HepG2 (cell line): Measurements from ENCODE around the gene INO80B. TPM values are rescaled to one million over a fixed set of nuclear protein-coding genes. Genes with fewer than 3 reads are reported as not detected.
A peak's percentile ranks its signal among the peaks of the same experiment; 100 is the strongest.

Experiments
- ATAC-seq: fragments of 200-7000 bp; cut with Tn5 transposase; 3 replicates; pipeline ENCODE4 v1.9.1; 2020; ENCODE audit warnings: mild to moderate bottlenecking, moderate library complexity
- BruUV-seq: library from RNA; stranded (reverse); fragments of 400-500 nt; replicated peaks from 2 replicates; lab custom pipeline; 2021; lab: Mats Ljungman, UMichigan
- CTCF ChIA-PET: fragments of 300-600 bp; formaldehyde crosslinking; extraction: SDS; loops from one replicate; lab custom pipeline; 2021; ENCODE audit warnings: low total read pairs, inconsistent platforms, low intra/inter-chr PET ratio; lab: Yijun Ruan, JAX
- POLR2A ChIA-PET: fragments of 350-600 bp; sonication (Branson Sonifier 250); formaldehyde crosslinking; loops from one replicate; lab custom pipeline; 2020; ENCODE audit warnings: antibody characterized with exemption, inconsistent platforms; lab: Yijun Ruan, JAX
- DNase-seq: peaks from one replicate; pipeline ENCODE4 v3.0.0-alpha.2; 2015; ENCODE audit warnings: low spot score
- FAIRE-seq: peaks from 3 replicates; lab custom pipeline; 2011; peaks lifted over from hg19 to GRCh38; lab: Jason Lieb, UNC
- H2AFZ ChIP-seq: one replicate; pipeline ENCODE4 v1.6.1; 2011; ENCODE audit warnings: low read length, inconsistent platforms
- H3K27ac ChIP-seq: fragments of 300-600 bp; 3 replicates; pipeline ENCODE4 v1.8.0; 2011; ENCODE audit warnings: mixed run types, mild to moderate bottlenecking, mixed read lengths, low read length, inconsistent platforms; ENCODE audit not compliant: insufficient read depth; ENCODE audit errors: extremely low read length
- H3K27me3 ChIP-seq, 2 experiments: fragments of 200-600 bp in 1 of 2; 2 replicates in 1 of 2; 3 replicates in 1 of 2; pipeline versions ENCODE4 v1.6.0 to v1.8.0; 2011; ENCODE audit warnings: low read length in 2 of 2, mild to moderate bottlenecking in 2 of 2, moderate library complexity in 2 of 2, inconsistent platforms in 1 of 2; ENCODE audit not compliant: insufficient read depth in 2 of 2, control insufficient read depth in 1 of 2
- H3K36me3 ChIP-seq, 2 experiments: fragments of 200-600 bp in 1 of 2; replicated peaks in 1 of 2; 2 replicates in 1 of 2; 3 replicates in 1 of 2; pipeline versions ENCODE4 v1.5.1 to v1.8.0; 2011; ENCODE audit warnings: low read length in 2 of 2, inconsistent platforms in 1 of 2; ENCODE audit not compliant: insufficient read depth in 2 of 2, control insufficient read depth in 1 of 2
- H3K4me1 ChIP-seq: 2 replicates; pipeline ENCODE4 v1.5.1; 2012; ENCODE audit warnings: low read length, inconsistent platforms; ENCODE audit not compliant: insufficient read depth
- H3K4me2 ChIP-seq: 2 replicates; pipeline ENCODE4 v1.6.0; 2011; ENCODE audit warnings: low read depth, low read length, inconsistent platforms
- H3K4me3 ChIP-seq, 3 experiments: fragments of 200-600 bp in 1 of 3; sonication (generic), shearing (Covaris generic) in 1 of 3; replicated peaks in 1 of 3; 2 replicates each; pipeline ENCODE4 v1.5.1; 2011 to 2016; ENCODE audit warnings: low read length in 3 of 3, inconsistent platforms in 2 of 3, low read depth in 2 of 3, mild to moderate bottlenecking in 2 of 3, control low read depth in 1 of 3, mixed read lengths in 1 of 3; ENCODE audit not compliant: insufficient read depth in 1 of 3
- H3K79me2 ChIP-seq: one replicate; pipeline ENCODE4 v1.6.1; 2011; ENCODE audit warnings: low read length, inconsistent platforms; ENCODE audit not compliant: insufficient read depth
- H3K9ac ChIP-seq: 2 replicates; pipeline ENCODE4 v1.6.0; 2011; ENCODE audit warnings: mild to moderate bottlenecking, low read depth, low read length, inconsistent platforms; ENCODE audit not compliant: insufficient read depth
- H3K9me3 ChIP-seq: 2 replicates; pipeline ENCODE4 v1.5.1; 2012; ENCODE audit warnings: mild to moderate bottlenecking, low read length
- H4K20me1 ChIP-seq: 2 replicates; pipeline ENCODE4 v1.6.0; 2011; ENCODE audit warnings: inconsistent platforms, mild to moderate bottlenecking, low read length, moderate library complexity; ENCODE audit not compliant: insufficient read depth
- GLI4 ChIP-seq: sonication (generic); formaldehyde crosslinking; IDR thresholded peaks from 2 replicates; pipeline ENCODE4 v1.5.1; 2020; ENCODE audit warnings: missing genetic modification reagents, mild to moderate bottlenecking, moderate library complexity, borderline replicate concordance
- KLF12 ChIP-seq: sonication (generic); formaldehyde crosslinking; IDR thresholded peaks from 2 replicates; pipeline ENCODE4 v1.4.0; 2020; ENCODE audit warnings: missing genetic modification reagents, borderline replicate concordance
- MAFG ChIP-seq: sonication (generic); formaldehyde crosslinking; IDR thresholded peaks from 2 replicates; pipeline ENCODE4 v1.5.1; 2020; ENCODE audit warnings: mild to moderate bottlenecking, missing genetic modification reagents
- TEAD2 ChIP-seq: sonication (generic); formaldehyde crosslinking; IDR thresholded peaks from 2 replicates; pipeline ENCODE4 v1.9.0; 2021; ENCODE audit warnings: missing genetic modification reagents
- TSC22D2 ChIP-seq: sonication (generic); formaldehyde crosslinking; IDR thresholded peaks from 2 replicates; pipeline ENCODE4 v1.5.1; 2020; ENCODE audit warnings: missing genetic modification reagents, mild to moderate bottlenecking, borderline replicate concordance
- YEATS4 ChIP-seq: sonication (generic); formaldehyde crosslinking; IDR thresholded peaks from 2 replicates; pipeline ENCODE4 v1.4.0; 2020; ENCODE audit warnings: missing genetic modification reagents, borderline replicate concordance
- ZNF225 ChIP-seq: sonication (generic); formaldehyde crosslinking; IDR thresholded peaks from 2 replicates; pipeline ENCODE4 v1.4.0; 2020; ENCODE audit warnings: mild to moderate bottlenecking, missing genetic modification reagents
- ZNF557 ChIP-seq: sonication (generic); formaldehyde crosslinking; IDR thresholded peaks from 2 replicates; pipeline ENCODE4 v1.4.0; 2020; ENCODE audit warnings: missing genetic modification reagents
- WGBS: methylation state at CpG from one replicate; pipeline ENCODE4 v1.1.6; 2017; ENCODE audit warnings: low lambda C conversion rate; 5-methylcytosine and 5-hydroxymethylcytosine counted together
- in situ Hi-C: cut with HindIII; loops from 2 replicates; pipeline ENCODE4 v1.10.0; 2017; ENCODE audit warnings: low pct_unique_long_range_greater_than_20kb; ENCODE audit not compliant: extremely low pct_ligation_motif_present
- intact Hi-C: fragments of 100-400 bp; cut with micrococcal nuclease; formaldehyde crosslinking; loops from one replicate; pipeline ENCODE4 v1.10.0; 2022; ENCODE audit not compliant: unreplicated experiment
- polyA plus RNA-seq, 8 experiments: library from polyadenylated mRNA; depleted of rRNA in 3 of 8; stranded (reverse) in 7 of 8; unstranded in 1 of 8; fragments of >200 nt; fragmentation: Illumina TruSeq in 4 of 8; extraction: Trizol in 4 of 8; gene quantifications; 2 replicates each; pipeline versions ENCODE4 v1.2.1 to v1.2.3, GENCODE V29; 2011 to 2016; ENCODE audit warnings: low read depth in 4 of 8, missing spikeins in 1 of 8, mixed read lengths in 1 of 8; ENCODE audit not compliant: insufficient read depth in 1 of 8
- total RNA-seq, 5 experiments: library from RNA; depleted of rRNA; stranded (reverse); fragments of >200 nt; fragmentation: Illumina TruSeq; extraction: Trizol; gene quantifications; 2 replicates each; pipeline ENCODE4 v1.2.3, GENCODE V29; 2016; ENCODE audit warnings: low read depth in 1 of 5
- TF ChIP-seq, protein P1 (sequence below): sonication (generic); formaldehyde crosslinking; IDR thresholded peaks from 2 replicates; pipeline ENCODE4 v1.4.0; 2020; ENCODE audit warnings: missing genetic modification reagents
- TF ChIP-seq, protein P2 (sequence below): sonication (generic); formaldehyde crosslinking; IDR thresholded peaks from 2 replicates; pipeline ENCODE4 v1.4.0; 2020; ENCODE audit warnings: mild to moderate bottlenecking, missing genetic modification reagents
- TF ChIP-seq, protein P3 (sequence below): sonication (generic); formaldehyde crosslinking; conservative IDR thresholded peaks from 2 replicates; pipeline ENCODE4 v1.8.1; 2023; ENCODE audit warnings: missing genetic modification reagents
- TF ChIP-seq, protein P4 (sequence below): sonication (generic); formaldehyde crosslinking; IDR thresholded peaks from 2 replicates; pipeline ENCODE4 v1.8.0; 2022; ENCODE audit warnings: missing genetic modification reagents, mild to moderate bottlenecking, inconsistent platforms, borderline replicate concordance
- TF ChIP-seq, protein P5 (sequence below): sonication (generic); formaldehyde crosslinking; IDR thresholded peaks from 2 replicates; pipeline ENCODE4 v1.5.0; 2020; ENCODE audit warnings: missing genetic modification reagents

Gene INO80B
- total and polyA plus RNA-seq, 2 of the 13 experiments (the other 11 are each of a cell fraction or from before 2014, with no cell fraction given): 6.2 to 14.5 TPM

DNA sequence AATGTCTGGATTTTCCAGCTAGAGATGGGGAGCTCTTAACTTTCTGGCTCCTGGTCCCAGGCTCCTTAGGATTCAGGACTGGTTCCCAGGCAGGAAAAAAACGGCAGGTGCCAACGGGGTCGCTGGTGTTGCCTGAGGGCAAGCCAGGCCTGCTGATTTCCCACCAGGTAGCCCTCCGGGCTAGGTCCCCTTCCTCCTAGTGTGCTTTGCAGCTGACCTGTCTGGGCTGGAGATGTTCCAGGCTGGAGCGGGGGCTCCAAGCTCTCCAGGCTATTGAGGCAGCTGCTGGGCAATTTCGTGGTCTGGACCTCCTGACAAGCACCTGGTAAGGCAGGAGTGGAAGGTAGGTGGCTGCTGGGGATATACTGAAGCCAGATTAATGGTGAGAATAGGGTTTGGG lies 19.6 kb downstream of the INO80B start:
- FAIRE-seq (no peak), DNase-seq (no peak), ATAC-seq (no peak)
- in situ Hi-C loops: no loop called here
- POLR2A ChIA-PET: interaction anchor here (0.6 to 20.6 kb wide), 8 partner anchors 7 to 55 kb away, joined by 3 to 795 read pairs (median 6); partner anchors contain the start of genes AUP1, CCDC142, HTRA2 and INO80B
- Histone ChIP-seq H3K79me2 (peaks cover 12% of the 10 kb centered on the region), H4K20me1 (no peaks in the 10 kb centered on the region), H3K4me3 (no peak overlapping the region), H3K36me3 (peaks cover 7 to 23% of the 10 kb centered on the region in 2 experiments), H3K27me3 (no peaks in the 10 kb centered on the region; a peak in 1 of 5 replicates), H3K4me1 (peaks cover 56% of the 10 kb centered on the region), H3K4me2 (no peak overlapping the region), H3K9ac (no peak overlapping the region), H3K27ac (no peak overlapping the region), H3K9me3 (no peaks in the 10 kb centered on the region), H2AFZ (no peak overlapping the region)
- TF ChIP-seq, protein P1, sequence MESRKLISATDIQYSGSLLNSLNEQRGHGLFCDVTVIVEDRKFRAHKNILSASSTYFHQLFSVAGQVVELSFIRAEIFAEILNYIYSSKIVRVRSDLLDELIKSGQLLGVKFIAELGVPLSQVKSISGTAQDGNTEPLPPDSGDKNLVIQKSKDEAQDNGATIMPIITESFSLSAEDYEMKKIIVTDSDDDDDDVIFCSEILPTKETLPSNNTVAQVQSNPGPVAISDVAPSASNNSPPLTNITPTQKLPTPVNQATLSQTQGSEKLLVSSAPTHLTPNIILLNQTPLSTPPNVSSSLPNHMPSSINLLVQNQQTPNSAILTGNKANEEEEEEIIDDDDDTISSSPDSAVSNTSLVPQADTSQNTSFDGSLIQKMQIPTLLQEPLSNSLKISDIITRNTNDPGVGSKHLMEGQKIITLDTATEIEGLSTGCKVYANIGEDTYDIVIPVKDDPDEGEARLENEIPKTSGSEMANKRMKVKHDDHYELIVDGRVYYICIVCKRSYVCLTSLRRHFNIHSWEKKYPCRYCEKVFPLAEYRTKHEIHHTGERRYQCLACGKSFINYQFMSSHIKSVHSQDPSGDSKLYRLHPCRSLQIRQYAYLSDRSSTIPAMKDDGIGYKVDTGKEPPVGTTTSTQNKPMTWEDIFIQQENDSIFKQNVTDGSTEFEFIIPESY (CRISPR knock-in tag): no peak
- TF ChIP-seq YEATS4 (CRISPR knock-in tag) (no peak), TSC22D2 (CRISPR knock-in tag) (no peak), TEAD2 (CRISPR knock-in tag) (no peak), ZNF557 (CRISPR knock-in tag) (no peak), KLF12 (no peak), ZNF225 (no peak), GLI4 (no peak), MAFG (no peak)
- TF ChIP-seq, protein P2, sequence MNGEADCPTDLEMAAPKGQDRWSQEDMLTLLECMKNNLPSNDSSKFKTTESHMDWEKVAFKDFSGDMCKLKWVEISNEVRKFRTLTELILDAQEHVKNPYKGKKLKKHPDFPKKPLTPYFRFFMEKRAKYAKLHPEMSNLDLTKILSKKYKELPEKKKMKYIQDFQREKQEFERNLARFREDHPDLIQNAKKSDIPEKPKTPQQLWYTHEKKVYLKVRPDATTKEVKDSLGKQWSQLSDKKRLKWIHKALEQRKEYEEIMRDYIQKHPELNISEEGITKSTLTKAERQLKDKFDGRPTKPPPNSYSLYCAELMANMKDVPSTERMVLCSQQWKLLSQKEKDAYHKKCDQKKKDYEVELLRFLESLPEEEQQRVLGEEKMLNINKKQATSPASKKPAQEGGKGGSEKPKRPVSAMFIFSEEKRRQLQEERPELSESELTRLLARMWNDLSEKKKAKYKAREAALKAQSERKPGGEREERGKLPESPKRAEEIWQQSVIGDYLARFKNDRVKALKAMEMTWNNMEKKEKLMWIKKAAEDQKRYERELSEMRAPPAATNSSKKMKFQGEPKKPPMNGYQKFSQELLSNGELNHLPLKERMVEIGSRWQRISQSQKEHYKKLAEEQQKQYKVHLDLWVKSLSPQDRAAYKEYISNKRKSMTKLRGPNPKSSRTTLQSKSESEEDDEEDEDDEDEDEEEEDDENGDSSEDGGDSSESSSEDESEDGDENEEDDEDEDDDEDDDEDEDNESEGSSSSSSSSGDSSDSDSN: 0 out of 2 replicates have a peak, but pooled peaks have one; percentile 15
- TF ChIP-seq, protein P3, sequence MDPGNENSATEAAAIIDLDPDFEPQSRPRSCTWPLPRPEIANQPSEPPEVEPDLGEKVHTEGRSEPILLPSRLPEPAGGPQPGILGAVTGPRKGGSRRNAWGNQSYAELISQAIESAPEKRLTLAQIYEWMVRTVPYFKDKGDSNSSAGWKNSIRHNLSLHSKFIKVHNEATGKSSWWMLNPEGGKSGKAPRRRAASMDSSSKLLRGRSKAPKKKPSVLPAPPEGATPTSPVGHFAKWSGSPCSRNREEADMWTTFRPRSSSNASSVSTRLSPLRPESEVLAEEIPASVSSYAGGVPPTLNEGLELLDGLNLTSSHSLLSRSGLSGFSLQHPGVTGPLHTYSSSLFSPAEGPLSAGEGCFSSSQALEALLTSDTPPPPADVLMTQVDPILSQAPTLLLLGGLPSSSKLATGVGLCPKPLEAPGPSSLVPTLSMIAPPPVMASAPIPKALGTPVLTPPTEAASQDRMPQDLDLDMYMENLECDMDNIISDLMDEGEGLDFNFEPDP (CRISPR knock-in tag): 0 out of 2 replicates have a peak, but pooled peaks have one; percentile 29
- TF ChIP-seq, protein P4, sequence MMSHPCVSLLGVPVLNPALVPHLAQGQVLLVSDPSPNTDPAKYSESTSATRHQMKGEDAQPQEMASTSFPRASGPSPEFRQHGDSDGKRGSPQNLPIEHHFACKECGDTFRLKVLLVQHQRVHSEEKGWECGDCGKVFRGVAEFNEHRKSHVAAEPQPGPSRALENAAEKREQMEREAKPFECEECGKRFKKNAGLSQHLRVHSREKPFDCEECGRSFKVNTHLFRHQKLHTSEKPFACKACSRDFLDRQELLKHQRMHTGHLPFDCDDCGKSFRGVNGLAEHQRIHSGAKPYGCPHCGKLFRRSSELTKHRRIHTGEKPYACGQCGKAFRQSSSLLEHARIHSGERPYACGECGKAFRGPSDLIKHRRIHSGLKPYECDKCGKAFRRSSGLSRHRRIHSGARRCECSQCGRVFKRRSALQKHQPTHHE: no peak
- TF ChIP-seq, protein P5, sequence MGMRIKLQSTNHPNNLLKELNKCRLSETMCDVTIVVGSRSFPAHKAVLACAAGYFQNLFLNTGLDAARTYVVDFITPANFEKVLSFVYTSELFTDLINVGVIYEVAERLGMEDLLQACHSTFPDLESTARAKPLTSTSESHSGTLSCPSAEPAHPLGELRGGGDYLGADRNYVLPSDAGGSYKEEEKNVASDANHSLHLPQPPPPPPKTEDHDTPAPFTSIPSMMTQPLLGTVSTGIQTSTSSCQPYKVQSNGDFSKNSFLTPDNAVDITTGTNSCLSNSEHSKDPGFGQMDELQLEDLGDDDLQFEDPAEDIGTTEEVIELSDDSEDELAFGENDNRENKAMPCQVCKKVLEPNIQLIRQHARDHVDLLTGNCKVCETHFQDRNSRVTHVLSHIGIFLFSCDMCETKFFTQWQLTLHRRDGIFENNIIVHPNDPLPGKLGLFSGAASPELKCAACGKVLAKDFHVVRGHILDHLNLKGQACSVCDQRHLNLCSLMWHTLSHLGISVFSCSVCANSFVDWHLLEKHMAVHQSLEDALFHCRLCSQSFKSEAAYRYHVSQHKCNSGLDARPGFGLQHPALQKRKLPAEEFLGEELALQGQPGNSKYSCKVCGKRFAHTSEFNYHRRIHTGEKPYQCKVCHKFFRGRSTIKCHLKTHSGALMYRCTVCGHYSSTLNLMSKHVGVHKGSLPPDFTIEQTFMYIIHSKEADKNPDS (CRISPR knock-in tag): 0 out of 2 replicates have a peak, but pooled peaks have one; percentile 24
- 95% methylated on average over 6 of the region's 6 CpGs for WGBS
- BruUV-seq: no TSS peak
- intact Hi-C loops: no loop called here
- CTCF ChIA-PET: no interaction called here
